Caco-2 (cell line): Measurements from ENCODE around the gene DHX34. TPM values are rescaled to one million over a fixed set of nuclear protein-coding genes. Genes with fewer than 3 reads are reported as not detected.

ENCODE experiments used
- BruUV-seq: library from RNA; stranded (reverse); fragments of 400-500 nt; replicated peaks from 2 replicates; lab custom pipeline; 2021; lab: Mats Ljungman, UMichigan
- CTCF ChIA-PET: fragments of 300-600 bp; sonication (Branson Sonifier 250); formaldehyde crosslinking; loops from one replicate; lab custom pipeline; 2022; ENCODE audit warnings: antibody characterized with exemption; lab: Charles Lee
- POLR2A ChIA-PET: fragments of 300-600 bp; sonication (Branson Sonifier 250); formaldehyde crosslinking; loops from one replicate; lab custom pipeline; 2022; ENCODE audit warnings: antibody characterized with exemption; lab: Charles Lee
- DNase-seq, 2 experiments: peaks; one replicate each; pipeline versions ENCODE4 v3.0.0 to v3.0.0-alpha.2; 2020 to 2022
- H3K27me3 ChIP-seq: replicated peaks from 2 replicates; pipeline ENCODE4 v1.6.0; 2011; ENCODE audit warnings: low read length; ENCODE audit not compliant: control insufficient read depth, insufficient read depth
- H3K36me3 ChIP-seq: 2 replicates; pipeline ENCODE4 v1.5.1; 2011; ENCODE audit warnings: low read length; ENCODE audit not compliant: control insufficient read depth, insufficient read depth
- H3K4me1 ChIP-seq: fragments of 250-450 bp; sonication (Bioruptor Pico); 2 replicates; pipeline ENCODE4 v1.5.1; 2020; ENCODE audit warnings: mild to moderate bottlenecking
- H3K4me3 ChIP-seq: 2 replicates; pipeline ENCODE4 v1.5.1; 2011; ENCODE audit warnings: low read depth, mild to moderate bottlenecking, control low read depth, low read length
- H3K9me3 ChIP-seq: fragments of 250-450 bp; sonication (Bioruptor Pico); 2 replicates; pipeline ENCODE4 v1.5.1; 2020; ENCODE audit warnings: mild to moderate bottlenecking, moderate library complexity
- H3K27ac Mint-ChIP-seq: one replicate; pipeline ENCODE4 v1.8.0; 2022; ENCODE audit warnings: mixed read lengths; ENCODE audit not compliant: unreplicated experiment
- H3K27me3 Mint-ChIP-seq: one replicate; pipeline ENCODE4 v1.8.0; 2022; ENCODE audit warnings: mixed read lengths; ENCODE audit not compliant: insufficient read depth, unreplicated experiment
- H3K36me3 Mint-ChIP-seq: one replicate; pipeline ENCODE4 v1.8.0; 2022; ENCODE audit warnings: mild to moderate bottlenecking, mixed read lengths; ENCODE audit not compliant: insufficient read depth, unreplicated experiment
- H3K4me1 Mint-ChIP-seq: one replicate; pipeline ENCODE4 v1.8.0; 2022; ENCODE audit warnings: low read depth, mixed read lengths; ENCODE audit not compliant: unreplicated experiment
- H3K4me3 Mint-ChIP-seq: one replicate; pipeline ENCODE4 v1.8.0; 2022; ENCODE audit warnings: mild to moderate bottlenecking, moderate library complexity, mixed read lengths; ENCODE audit not compliant: unreplicated experiment
- H3K9me3 Mint-ChIP-seq: one replicate; pipeline ENCODE4 v1.8.0; 2022; ENCODE audit warnings: mixed read lengths; ENCODE audit not compliant: unreplicated experiment
- CTCF ChIP-seq, 2 experiments: fragments of 200-600 bp in 1 of 2; IDR thresholded peaks; 1 replicate in 1 of 2; 2 replicates in 1 of 2; pipeline versions ENCODE4 v1.5.1 to v1.8.0; 2011 to 2022; ENCODE audit warnings: antibody characterized with exemption in 1 of 2, control low read depth in 1 of 2, inconsistent platforms in 1 of 2, low read depth in 1 of 2, low read length in 1 of 2, mild to moderate bottlenecking in 1 of 2, moderate library complexity in 1 of 2; ENCODE audit not compliant: insufficient read depth in 1 of 2, severe bottlenecking in 1 of 2, unreplicated experiment in 1 of 2
- intact Hi-C: fragments of 100-400 bp; cut with micrococcal nuclease; formaldehyde crosslinking; loops from one replicate; pipeline ENCODE4 v1.10.0; 2022; ENCODE audit not compliant: unreplicated experiment
- total RNA-seq: library from RNA; stranded (reverse); gene quantifications from 2 replicates; pipeline ENCODE4 v1.2.3, GENCODE V29; 2022

DHX34 gene
- total RNA-seq, 1 experiment from 2014 or later = 28.7 TPM

GRCh38 chr19:47416643-47416985, 67.5 kb downstream of the DHX34 start:
- peaks cover 21% of the 10 kb centered on the region for H3K4me1 Mint-ChIP-seq

GRCh38 chr19:47417107-47417745, 68.1 kb downstream of the DHX34 start:
- peaks cover 2% of the 10 kb centered on the region; the same call in 1 of the 2 replicates for H3K27me3 ChIP-seq
- Mint-ChIP-seq H3K36me3 (peaks cover 5% of the 10 kb centered on the region), H3K27me3 (peaks cover 21% of the 10 kb centered on the region), H3K4me3 (peak overlapping the region; percentile 73), H3K27ac (no peak overlapping the region), H3K9me3 (no peaks in the 10 kb centered on the region), H3K4me1 (peaks cover 26% of the 10 kb centered on the region)
- intact Hi-C loops = no loop called here
- ChIA-PET CTCF (no interaction called here), POLR2A (no interaction called here)
- no peak for DNase-seq
- no peaks in the 10 kb centered on the region for H3K4me1 ChIP-seq
- H3K4me3 ChIP-seq = no peak overlapping the region
- no TSS peak for BruUV-seq
- no peaks in the 10 kb centered on the region for H3K9me3 ChIP-seq
- TF ChIP-seq CTCF (IDR thresholded peaks at IDR 0.05; ENCODE audit: insufficient read depth in 1 of 2, low read depth in 1 of 2, low read length in 1 of 2, severe bottlenecking in 1 of 2, unreplicated experiment in 1 of 2) = no peak
- H3K36me3 ChIP-seq = no peaks in the 10 kb centered on the region

More at GRCh38 chr19:47416643-47416985, 67.5 kb downstream of the DHX34 start:
- intact Hi-C loops = no loop called here
- Histone ChIP-seq H3K4me3 (no peak overlapping the region), H3K27me3 (peaks cover 2% of the 10 kb centered on the region; the same call in 1 of the 2 replicates), H3K4me1 (no peaks in the 10 kb centered on the region), H3K9me3 (no peaks in the 10 kb centered on the region), H3K36me3 (no peaks in the 10 kb centered on the region)
- peaks cover 17% of the 10 kb centered on the region for H3K27me3 Mint-ChIP-seq
- H3K9me3 Mint-ChIP-seq = no peaks in the 10 kb centered on the region
- no peak for DNase-seq
- BruUV-seq = no TSS peak
- ChIA-PET CTCF (no interaction called here), POLR2A (no interaction called here)
- no peak for TF ChIP-seq CTCF (IDR thresholded peaks at IDR 0.05; ENCODE audit: insufficient read depth in 1 of 2, low read depth in 1 of 2, low read length in 1 of 2, severe bottlenecking in 1 of 2, unreplicated experiment in 1 of 2)
- peaks cover 5% of the 10 kb centered on the region for H3K36me3 Mint-ChIP-seq
- H3K4me3 Mint-ChIP-seq = no peak overlapping the region
- no peak overlapping the region for H3K27ac Mint-ChIP-seq

GRCh38 chr19:47417746-47418691, 68.9 kb downstream of the DHX34 start:
- intact Hi-C loops = no loop called here
- ChIA-PET POLR2A (no interaction called here), CTCF (interaction anchor here (1.0 kb wide), 1 partner anchor 10 kb away, joined by 9 read pairs; no protein-coding TSS in a partner anchor)
- TSS peak; percentile 43 for BruUV-seq
- Histone ChIP-seq H3K9me3 (no peaks in the 10 kb centered on the region), H3K36me3 (no peaks in the 10 kb centered on the region), H3K4me3 (peak overlapping the region; percentile 53; the same call in 1 of the 2 replicates), H3K4me1 (no peaks in the 10 kb centered on the region), H3K27me3 (peaks cover 3% of the 10 kb centered on the region; the same call in 1 of the 2 replicates)
- H3K27ac Mint-ChIP-seq = no peak overlapping the region
- H3K27me3 Mint-ChIP-seq = peaks cover 28% of the 10 kb centered on the region
- H3K4me3 Mint-ChIP-seq = peak overlapping the region; percentile 73
- H3K4me1 Mint-ChIP-seq = peaks cover 34% of the 10 kb centered on the region
- no peaks in the 10 kb centered on the region for H3K9me3 Mint-ChIP-seq
- no peak for TF ChIP-seq CTCF (IDR thresholded peaks at IDR 0.05; ENCODE audit: insufficient read depth in 1 of 2, low read depth in 1 of 2, low read length in 1 of 2, severe bottlenecking in 1 of 2, unreplicated experiment in 1 of 2)
- no peak for DNase-seq
- peaks cover 5% of the 10 kb centered on the region for H3K36me3 Mint-ChIP-seq
